Stimulated activated CD4-positive, alpha-beta T cell treated with anti-CD3 and anti-CD28 coated beads, Interleukin-2, amount 100 ng/mL, for 24 hours (primary cell): ENCODE data around the gene STK38.

Experiments
- DNase-seq, 2 donors: peaks; one replicate each; pipeline ENCODE4 v3.0.0-alpha.2; 2020

STK38 gene

GRCh38 chr6:36563237-36563927, 16.1 kb upstream of the STK38 start:
- no peak for DNase-seq

- DNase-seq, result no peak
Measured at GRCh38 chr6:36560822-36561221, 13.5 kb upstream of the STK38 start.

- no peak for DNase-seq
Measured at GRCh38 chr6:36559011-36559793, 11.9 kb upstream of the STK38 start.

GRCh38 chr6:36556281-36556680, 9.0 kb upstream of the STK38 start:
- no peak for DNase-seq

- no peak for DNase-seq
Measured at GRCh38 chr6:36555750-36556252, 8.5 kb upstream of the STK38 start.

- DNase-seq, result no peak
Measured at GRCh38 chr6:36550473-36551000, 3.3 kb upstream of the STK38 start.

GRCh38 chr6:36548401-36548743, 1.1 kb upstream of the STK38 start:
- no peak for DNase-seq

GRCh38 chr6:36547646-36548400, 544 bp upstream of the STK38 start:
- peak in 1 of 2 donors; percentile 26 for DNase-seq

- peak in 1 of 2 donors; percentile 32 for DNase-seq
Measured at GRCh38 chr6:36546308-36546919, 865 bp downstream of the STK38 start.

- no peak for DNase-seq
Measured at GRCh38 chr6:36545767-36546307, 1.4 kb downstream of the STK38 start.

GRCh38 chr6:36544228-36544627, 3.1 kb downstream of the STK38 start:
- DNase-seq, result peak in 1 of 2 donors; percentile 44

- DNase-seq, result no peak
Measured at GRCh38 chr6:36542041-36542440, 5.2 kb downstream of the STK38 start.

GRCh38 chr6:36539814-36540568, 7.3 kb downstream of the STK38 start:
- no peak for DNase-seq

GRCh38 chr6:36536873-36537547, 10.3 kb downstream of the STK38 start:
- no peak for DNase-seq

GRCh38 chr6:36533321-36533720, 14.0 kb downstream of the STK38 start:
- DNase-seq, result no peak

GRCh38 chr6:36526066-36526465, 21.2 kb downstream of the STK38 start:
- DNase-seq, result no peak

GRCh38 chr6:36525346-36525745, 21.9 kb downstream of the STK38 start:
- no peak for DNase-seq

GRCh38 chr6:36524871-36525270, 22.4 kb downstream of the STK38 start:
- DNase-seq, result no peak

- no peak for DNase-seq
Measured at GRCh38 chr6:36523936-36524499, 23.3 kb downstream of the STK38 start.

GRCh38 chr6:36523451-36523850, 23.8 kb downstream of the STK38 start:
- no peak for DNase-seq

- no peak for DNase-seq
Measured at GRCh38 chr6:36519352-36519751, 27.9 kb downstream of the STK38 start.
